Peyer's patch (tissue), 4 donors: ENCODE data around the gene ATG7.

Experiments used
- POLR2A ChIP-seq, 2 donors: fragments of 450-650 bp; IDR thresholded peaks; one replicate each; pipeline ENCODE4 v1.5.1; 2017; ENCODE audit warnings: antibody characterized with exemption in 2 of 2, mild to moderate bottlenecking in 2 of 2, moderate library complexity in 2 of 2
- TF ChIP-seq, protein P1 (sequence below), 6 experiments: fragments of 450-650 bp in 4 of 6; fragments of 200-600 bp in 2 of 6; sonication (generic) in 1 of 6; IDR thresholded peaks; one replicate each; pipeline ENCODE4 v1.5.1; 2017 to 2019; ENCODE audit warnings: antibody characterized with exemption in 6 of 6, mild to moderate bottlenecking in 3 of 6, moderate library complexity in 1 of 6

GRCh38 chr3:11600501-11601282 is 328.5 kb downstream of the ATG7 start:
- TF ChIP-seq, protein P1, sequence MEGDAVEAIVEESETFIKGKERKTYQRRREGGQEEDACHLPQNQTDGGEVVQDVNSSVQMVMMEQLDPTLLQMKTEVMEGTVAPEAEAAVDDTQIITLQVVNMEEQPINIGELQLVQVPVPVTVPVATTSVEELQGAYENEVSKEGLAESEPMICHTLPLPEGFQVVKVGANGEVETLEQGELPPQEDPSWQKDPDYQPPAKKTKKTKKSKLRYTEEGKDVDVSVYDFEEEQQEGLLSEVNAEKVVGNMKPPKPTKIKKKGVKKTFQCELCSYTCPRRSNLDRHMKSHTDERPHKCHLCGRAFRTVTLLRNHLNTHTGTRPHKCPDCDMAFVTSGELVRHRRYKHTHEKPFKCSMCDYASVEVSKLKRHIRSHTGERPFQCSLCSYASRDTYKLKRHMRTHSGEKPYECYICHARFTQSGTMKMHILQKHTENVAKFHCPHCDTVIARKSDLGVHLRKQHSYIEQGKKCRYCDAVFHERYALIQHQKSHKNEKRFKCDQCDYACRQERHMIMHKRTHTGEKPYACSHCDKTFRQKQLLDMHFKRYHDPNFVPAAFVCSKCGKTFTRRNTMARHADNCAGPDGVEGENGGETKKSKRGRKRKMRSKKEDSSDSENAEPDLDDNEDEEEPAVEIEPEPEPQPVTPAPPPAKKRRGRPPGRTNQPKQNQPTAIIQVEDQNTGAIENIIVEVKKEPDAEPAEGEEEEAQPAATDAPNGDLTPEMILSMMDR (IDR thresholded peaks at IDR 0.05) = no peak
- no peak for TF ChIP-seq POLR2A (IDR thresholded peaks at IDR 0.05)
